NCI-H446 (cell line): Measurements from ENCODE around the gene ADAMTS17.

Experiments used
- DNase-seq, 2 experiments: peaks; one replicate each; lab custom pipeline; 2025; lab: John Stamatoyannopoulos, UW

ADAMTS17 gene

GRCh38 chr15:100052716-100053473, 288.9 kb downstream of the ADAMTS17 start:
- DNase-seq, result no peak

- no peak for DNase-seq
Measured at GRCh38 chr15:100050877-100051786, 290.6 kb downstream of the ADAMTS17 start.

- DNase-seq, result no peak
Measured at GRCh38 chr15:100049936-100050876, 291.6 kb downstream of the ADAMTS17 start.

- no peak for DNase-seq
Measured at GRCh38 chr15:100049483-100049882, 292.3 kb downstream of the ADAMTS17 start.

- no peak for DNase-seq
Measured at GRCh38 chr15:100048736-100049135, 293.0 kb downstream of the ADAMTS17 start.

- no peak for DNase-seq
Measured at GRCh38 chr15:100043692-100044091, 298.1 kb downstream of the ADAMTS17 start.

- DNase-seq, result no peak
Measured at GRCh38 chr15:100043068-100043641, 298.6 kb downstream of the ADAMTS17 start.

- DNase-seq, result no peak
Measured at GRCh38 chr15:100042558-100042957, 299.2 kb downstream of the ADAMTS17 start.

GRCh38 chr15:100041127-100041828, 300.5 kb downstream of the ADAMTS17 start:
- no peak for DNase-seq

GRCh38 chr15:100039994-100040393, 301.8 kb downstream of the ADAMTS17 start:
- DNase-seq, result no peak

GRCh38 chr15:100038736-100039135, 303.0 kb downstream of the ADAMTS17 start:
- DNase-seq, result no peak

GRCh38 chr15:100037901-100038300, 303.9 kb downstream of the ADAMTS17 start:
- DNase-seq, result no peak

- DNase-seq, result no peak
Measured at GRCh38 chr15:100036015-100036414, 305.8 kb downstream of the ADAMTS17 start.

- no peak for DNase-seq
Measured at GRCh38 chr15:100034191-100034590, 307.6 kb downstream of the ADAMTS17 start.

- DNase-seq, result no peak
Measured at GRCh38 chr15:100033140-100033857, 308.5 kb downstream of the ADAMTS17 start.

- DNase-seq, result no peak
Measured at GRCh38 chr15:100032358-100033085, 309.3 kb downstream of the ADAMTS17 start.

GRCh38 chr15:100031665-100032357, 310.0 kb downstream of the ADAMTS17 start:
- no peak for DNase-seq

- no peak for DNase-seq
Measured at GRCh38 chr15:100030586-100031229, 311.1 kb downstream of the ADAMTS17 start.
